NAMALWA (cell line): ENCODE measurements around the gene CHMP3.

Source experiments
- DNase-seq: peaks from one replicate; pipeline ENCODE4 v3.0.0-alpha.2; 2015; ENCODE audit warnings: low spot score

CHMP3 gene

GRCh38 chr2:86466306-86466705, 96.9 kb downstream of the CHMP3 start:
- DNase-seq = no peak

GRCh38 chr2:86464652-86465051, 98.6 kb downstream of the CHMP3 start:
- DNase-seq = no peak

GRCh38 chr2:86461042-86461743, 102.0 kb downstream of the CHMP3 start:
- DNase-seq = no peak

GRCh38 chr2:86455181-86455580, 108.1 kb downstream of the CHMP3 start:
- DNase-seq = no peak

GRCh38 chr2:86454238-86454637, 109.0 kb downstream of the CHMP3 start:
- no peak for DNase-seq

GRCh38 chr2:86453836-86454235, 109.4 kb downstream of the CHMP3 start:
- no peak for DNase-seq
